GM23338 (cell line): Measurements from ENCODE around the gene CACNA2D3. TPM values are rescaled to one million over a fixed set of nuclear protein-coding genes. Genes with fewer than 3 reads are reported as not detected.

Experiments used
- ATAC-seq: fragments of 200-7000 bp; cut with Tn5 transposase; 3 replicates; pipeline ENCODE4 v1.9.1; 2020
- DNase-seq: peaks from one replicate; pipeline ENCODE4 v3.0.0-alpha.2; 2015; ENCODE audit warnings: low spot score
- H2AFZ ChIP-seq: fragments of 200-600 bp; sonication (generic); 2 replicates; pipeline ENCODE4 v1.8.0; 2016; ENCODE audit warnings: antibody characterized with exemption, mild to moderate bottlenecking, moderate library complexity
- H3F3A ChIP-seq: fragments of 200-600 bp; sonication (generic); replicated peaks from 2 replicates; pipeline ENCODE4 v1.8.0; 2017; ENCODE audit warnings: antibody characterized with exemption, mixed run types, low read depth
- H3K27ac ChIP-seq: fragments of 200-600 bp; sonication (generic); 2 replicates; pipeline ENCODE4 v1.6.1; 2016; ENCODE audit warnings: low read depth
- H3K27me3 ChIP-seq: fragments of 200-600 bp; sonication (generic); 2 replicates; pipeline ENCODE4 v1.8.0; 2016; ENCODE audit warnings: mild to moderate bottlenecking, mixed run types, moderate library complexity; ENCODE audit not compliant: insufficient read depth
- H3K36me3 ChIP-seq: fragments of 200-600 bp; sonication (generic); 2 replicates; pipeline ENCODE4 v1.8.0; 2016; ENCODE audit warnings: mild to moderate bottlenecking; ENCODE audit not compliant: insufficient read depth
- H3K4me1 ChIP-seq: fragments of 200-600 bp; sonication (generic); 2 replicates; pipeline ENCODE4 v1.8.0; 2016; ENCODE audit warnings: mild to moderate bottlenecking, moderate library complexity; ENCODE audit not compliant: insufficient read depth
- H3K4me2 ChIP-seq: fragments of 200-600 bp; sonication (generic); 2 replicates; pipeline ENCODE4 v1.7.1; 2017; ENCODE audit warnings: mixed run types
- H3K4me3 ChIP-seq: fragments of 200-600 bp; sonication (generic); 2 replicates; pipeline ENCODE4 v1.6.1; 2016; ENCODE audit warnings: mixed run types
- H3K79me2 ChIP-seq: fragments of 200-600 bp; sonication (generic); replicated peaks from 2 replicates; pipeline ENCODE4 v1.8.0; 2017; ENCODE audit warnings: mild to moderate bottlenecking; ENCODE audit not compliant: insufficient read depth
- H3K9me2 ChIP-seq: fragments of 200-600 bp; sonication (generic); 2 replicates; pipeline ENCODE4 v1.8.0; 2017; ENCODE audit not compliant: insufficient read depth
- H4K20me1 ChIP-seq: fragments of 200-600 bp; sonication (generic); replicated peaks from 2 replicates; pipeline ENCODE4 v1.8.0; 2017; ENCODE audit warnings: mild to moderate bottlenecking; ENCODE audit not compliant: insufficient read depth
- H3K27ac Mint-ChIP-seq: 2 replicates; pipeline ENCODE4 v1.8.0; 2020; ENCODE audit warnings: inconsistent platforms, mild to moderate bottlenecking, moderate library complexity, mixed read lengths
- H3K27me3 Mint-ChIP-seq: 3 replicates; pipeline ENCODE4 v1.8.0; 2022; ENCODE audit warnings: low read depth, mild to moderate bottlenecking, moderate library complexity, mixed read lengths, inconsistent platforms; ENCODE audit not compliant: insufficient read depth, poor library complexity
- H3K36me3 Mint-ChIP-seq: 3 replicates; pipeline ENCODE4 v1.8.0; 2021; ENCODE audit warnings: low read depth, mild to moderate bottlenecking, inconsistent platforms, moderate library complexity, mixed read lengths
- H3K4me1 Mint-ChIP-seq: 3 replicates; pipeline ENCODE4 v1.8.0; 2020; ENCODE audit warnings: mild to moderate bottlenecking, inconsistent platforms, mixed read lengths
- H3K4me3 Mint-ChIP-seq: 3 replicates; pipeline ENCODE4 v1.8.0; 2021; ENCODE audit warnings: moderate library complexity, mild to moderate bottlenecking, inconsistent platforms, mixed read lengths
- H3K9me3 Mint-ChIP-seq: 3 replicates; pipeline ENCODE4 v1.8.0; 2020; ENCODE audit warnings: moderate library complexity, mild to moderate bottlenecking, inconsistent platforms, mixed read lengths
- EZH2 ChIP-seq: fragments of 200-600 bp; sonication (generic); IDR thresholded peaks from one replicate; pipeline ENCODE4 v1.8.0; 2017; ENCODE audit warnings: antibody characterized with exemption, mild to moderate bottlenecking, low read depth; ENCODE audit not compliant: unreplicated experiment
- JUNB ChIP-seq: IDR thresholded peaks from one replicate; pipeline ENCODE4 v1.6.1; 2016; ENCODE audit warnings: antibody characterized with exemption; ENCODE audit not compliant: unreplicated experiment
- REST ChIP-seq: IDR thresholded peaks from one replicate; pipeline ENCODE4 v1.6.1; 2018; ENCODE audit warnings: antibody characterized with exemption; ENCODE audit not compliant: unreplicated experiment
- STAT1 ChIP-seq: IDR thresholded peaks from one replicate; pipeline ENCODE4 v1.6.1; 2016; ENCODE audit warnings: antibody characterized with exemption; ENCODE audit not compliant: unreplicated experiment
- ZNF462 ChIP-seq: fragments of 250-450 bp; sonication (Bioruptor Pico); IDR thresholded peaks from 2 replicates; pipeline ENCODE4 v1.5.0; 2020; ENCODE audit warnings: mild to moderate bottlenecking, moderate library complexity
- polyA plus RNA-seq: library from polyadenylated mRNA; unstranded; fragments of >200 nt; fragmentation: Nextera tagmentation; extraction: Ambion mirVana; gene quantifications from 2 replicates; pipeline ENCODE4 v1.2.1, GENCODE V29; 2016
- total RNA-seq: library from RNA; depleted of rRNA; stranded (reverse); fragments of >200 nt; shearing (Covaris generic); gene quantifications from 2 replicates; pipeline ENCODE4 v1.2.3, GENCODE V29; 2014

Gene CACNA2D3
- total and polyA plus RNA-seq, 2 experiments from 2014 or later: 2.2 to 2.3 TPM

GRCh38 chr3:54916732-54917131 lies 794.4 kb downstream of the CACNA2D3 start:
- no peaks in the 10 kb centered on the region for H3K4me1 ChIP-seq
- H3K79me2 ChIP-seq: no peaks in the 10 kb centered on the region
- H3K27ac ChIP-seq: no peak overlapping the region
- Mint-ChIP-seq H3K27ac (no peak overlapping the region), H3K4me1 (no peaks in the 10 kb centered on the region), H3K4me3 (no peak overlapping the region), H3K9me3 (peaks cover 7% of the 10 kb centered on the region), H3K36me3 (peaks cover 17% of the 10 kb centered on the region), H3K27me3 (no peaks in the 10 kb centered on the region)
- no peaks in the 10 kb centered on the region for H3F3A ChIP-seq
- no peak overlapping the region for H3K4me2 ChIP-seq
- no peak for TF ChIP-seq REST
- TF ChIP-seq STAT1: no peak
- no peak for TF ChIP-seq EZH2
- no peak for TF ChIP-seq JUNB
- no peak for TF ChIP-seq ZNF462 (CRISPR knock-in tag)
- ATAC-seq (no peak; the same call in 2 of the 3 replicates), DNase-seq (no peak)
- H3K27me3 ChIP-seq: no peaks in the 10 kb centered on the region
- H4K20me1 ChIP-seq: no peaks in the 10 kb centered on the region
- no peak overlapping the region for H3K4me3 ChIP-seq
- H2AFZ ChIP-seq: no peak overlapping the region
- H3K9me2 ChIP-seq: no peaks in the 10 kb centered on the region; the same call in 1 of the 2 replicates
- H3K36me3 ChIP-seq: peaks cover 4% of the 10 kb centered on the region; the same call in 1 of the 2 replicates
